ENCODE data around the gene UBE2G2. TPM values are rescaled to one million over a fixed set of nuclear protein-coding genes. Genes with fewer than 3 reads are reported as not detected.

Gene UBE2G2
- total and polyA plus RNA-seq, 8 donors = 30.6 to 116 (median 66.2) TPM

- Histone ChIP-seq H3K27me3 (no peaks in the 10 kb centered on the region), H3K4me1 (peaks cover 5 to 41% (median 23%) of the 10 kb centered on the region in 4 donors), H3K4me3 (no peak overlapping the region), H3K9me3 (no peaks in the 10 kb centered on the region), H3K27ac (no peak overlapping the region), H3K36me3 (peaks cover 8 to 56% (median 49%) of the 10 kb centered on the region in 4 donors)
- WGBS, 5 donors = 88 to 92% (median 90%) methylated on average over 5 of the region's 5 CpGs
- TF ChIP-seq EP300 (IDR thresholded peaks at IDR 0.05) (no peak), POLR2AphosphoS5 (IDR thresholded peaks at IDR 0.05) (no peak), POLR2A (IDR thresholded peaks at IDR 0.05) (no peak)
- TF ChIP-seq, protein P1, sequence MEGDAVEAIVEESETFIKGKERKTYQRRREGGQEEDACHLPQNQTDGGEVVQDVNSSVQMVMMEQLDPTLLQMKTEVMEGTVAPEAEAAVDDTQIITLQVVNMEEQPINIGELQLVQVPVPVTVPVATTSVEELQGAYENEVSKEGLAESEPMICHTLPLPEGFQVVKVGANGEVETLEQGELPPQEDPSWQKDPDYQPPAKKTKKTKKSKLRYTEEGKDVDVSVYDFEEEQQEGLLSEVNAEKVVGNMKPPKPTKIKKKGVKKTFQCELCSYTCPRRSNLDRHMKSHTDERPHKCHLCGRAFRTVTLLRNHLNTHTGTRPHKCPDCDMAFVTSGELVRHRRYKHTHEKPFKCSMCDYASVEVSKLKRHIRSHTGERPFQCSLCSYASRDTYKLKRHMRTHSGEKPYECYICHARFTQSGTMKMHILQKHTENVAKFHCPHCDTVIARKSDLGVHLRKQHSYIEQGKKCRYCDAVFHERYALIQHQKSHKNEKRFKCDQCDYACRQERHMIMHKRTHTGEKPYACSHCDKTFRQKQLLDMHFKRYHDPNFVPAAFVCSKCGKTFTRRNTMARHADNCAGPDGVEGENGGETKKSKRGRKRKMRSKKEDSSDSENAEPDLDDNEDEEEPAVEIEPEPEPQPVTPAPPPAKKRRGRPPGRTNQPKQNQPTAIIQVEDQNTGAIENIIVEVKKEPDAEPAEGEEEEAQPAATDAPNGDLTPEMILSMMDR (IDR thresholded peaks at IDR 0.05) = no peak
- intact Hi-C loops (cut with DNase I; ENCODE audit: low total_unique reads) = no loop called here
- DNase-seq = no peak
These were observed 23.5 kb downstream of the UBE2G2 start for GRCh38 chr21:44778094-44778493.

- intact Hi-C loops (cut with DNase I; ENCODE audit: low total_unique reads) = no loop called here
- Histone ChIP-seq H3K27me3 (no peaks in the 10 kb centered on the region), H3K36me3 (peaks cover 33 to 77% (median 71%) of the 10 kb centered on the region in 4 donors), H3K4me1 (peaks cover 0 to 22% (median 12%) of the 10 kb centered on the region in 4 donors), H3K4me3 (no peak overlapping the region), H3K27ac (no peak overlapping the region), H3K9me3 (no peaks in the 10 kb centered on the region)
- 92 to 100% (median 95%) methylated on average over 8 of the region's 8 CpGs for WGBS, 5 donors
- TF ChIP-seq, protein P1 (IDR thresholded peaks at IDR 0.05) = no peak
- TF ChIP-seq POLR2A (IDR thresholded peaks at IDR 0.05) (no peak), EP300 (IDR thresholded peaks at IDR 0.05) (no peak), POLR2AphosphoS5 (IDR thresholded peaks at IDR 0.05) (no peak)
- DNase-seq = no peak
These were observed 26.6 kb downstream of the UBE2G2 start for GRCh38 chr21:44774972-44775371.

- Histone ChIP-seq H3K36me3 (peaks cover 39 to 91% (median 81%) of the 10 kb centered on the region in 4 donors), H3K4me3 (no peak overlapping the region), H3K9me3 (no peaks in the 10 kb centered on the region), H3K27me3 (no peaks in the 10 kb centered on the region), H3K27ac (no peak overlapping the region), H3K4me1 (peaks cover 0 to 11% (median 4%) of the 10 kb centered on the region in 4 donors)
- DNase-seq = peak; percentile 34 to 66
- TF ChIP-seq EP300 (IDR thresholded peaks at IDR 0.05) (no peak), POLR2AphosphoS5 (IDR thresholded peaks at IDR 0.05) (no peak), POLR2A (IDR thresholded peaks at IDR 0.05) (no peak)
- 47 to 76% (median 65%) methylated on average over 20 of the region's 20 CpGs for WGBS, 5 donors
- intact Hi-C loops (cut with DNase I; ENCODE audit: low total_unique reads) = no loop called here
These were observed 28.2 kb downstream of the UBE2G2 start for GRCh38 chr21:44773291-44773932.

DNA sequence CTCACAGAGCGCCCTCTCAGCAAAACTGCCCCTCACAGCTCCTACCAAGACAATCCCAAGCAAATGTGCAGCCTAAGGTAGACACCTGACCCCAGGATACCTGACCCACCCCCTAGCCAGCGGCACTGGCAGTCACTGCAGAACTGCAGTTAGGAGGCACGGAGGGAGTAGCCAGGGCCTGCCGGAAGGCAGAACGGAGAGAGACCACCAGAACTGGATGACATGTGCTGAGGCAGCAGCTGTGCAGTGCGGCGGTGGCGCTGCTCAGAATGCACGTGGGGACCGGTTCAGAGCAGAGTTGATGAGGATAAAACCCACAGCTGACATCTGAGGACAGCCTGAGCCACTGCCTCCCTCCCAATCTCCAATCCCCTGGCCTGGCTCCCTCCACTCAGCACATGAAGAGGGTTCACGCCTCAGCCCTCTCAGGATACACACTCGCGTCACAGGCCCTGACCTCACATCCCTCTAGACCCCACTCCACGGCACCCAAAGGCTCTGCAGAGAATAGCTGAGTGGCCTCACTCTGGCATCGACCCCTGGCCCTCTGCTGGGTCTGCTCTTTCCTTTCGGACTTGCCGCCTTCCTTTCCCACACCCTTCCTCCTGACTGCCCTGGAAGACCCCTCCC lies 29.6 kb downstream of the UBE2G2 start:
- Histone ChIP-seq H3K27ac (no peak overlapping the region), H3K36me3 (peaks cover 39 to 87% (median 80%) of the 10 kb centered on the region in 4 donors), H3K4me1 (peaks cover 0 to 11% (median 2%) of the 10 kb centered on the region in 4 donors), H3K4me3 (no peak overlapping the region), H3K9me3 (no peaks in the 10 kb centered on the region), H3K27me3 (no peaks in the 10 kb centered on the region)
- TF ChIP-seq POLR2AphosphoS5 (IDR thresholded peaks at IDR 0.05) (no peak), POLR2A (IDR thresholded peaks at IDR 0.05) (no peak), EP300 (IDR thresholded peaks at IDR 0.05) (no peak)
- TF ChIP-seq, protein P1 (IDR thresholded peaks at IDR 0.05) = no peak
- WGBS, 5 donors = 91 to 98% (median 95%) methylated on average over 14 to 17 of the region's 17 CpGs
- intact Hi-C loops (cut with DNase I; ENCODE audit: low total_unique reads) = no loop called here
- peak in 1 of 2 donors; percentile 17 for DNase-seq

All from stomach (tissue), 9 donors.